H9 (cell line): ENCODE results near the gene NFIX. TPM values are rescaled to one million over a fixed set of nuclear protein-coding genes. Genes with fewer than 3 reads are reported as not detected.

Experiments
- DNase-seq: peaks from one replicate; pipeline ENCODE4 v3.0.0-alpha.2; 2017
- H2AFZ ChIP-seq: one replicate; pipeline ENCODE4 v1.6.1; 2013; ENCODE audit warnings: mild to moderate bottlenecking, low read length, control low read depth, moderate library complexity
- H2AK5ac ChIP-seq: 2 replicates; pipeline ENCODE4 v1.6.1; 2013; ENCODE audit warnings: low read length, control low read depth, mixed read lengths; ENCODE audit not compliant: insufficient read length
- H2BK120ac ChIP-seq: one replicate; pipeline ENCODE4 v1.6.1; 2013; ENCODE audit warnings: low read depth, mild to moderate bottlenecking, low read length, control low read depth, inconsistent platforms; ENCODE audit not compliant: poor library complexity, severe bottlenecking
- H2BK12ac ChIP-seq: 2 replicates; pipeline ENCODE4 v1.6.1; 2013; ENCODE audit warnings: low read length, control low read depth, mixed read lengths, low read depth; ENCODE audit not compliant: insufficient read length
- H2BK15ac ChIP-seq: 2 replicates; pipeline ENCODE4 v1.6.1; 2013; ENCODE audit warnings: low read depth, low read length, control low read depth
- H2BK20ac ChIP-seq: one replicate; pipeline ENCODE4 v1.6.1; 2013; ENCODE audit warnings: low read depth, mild to moderate bottlenecking, low read length, control low read depth, inconsistent platforms; ENCODE audit not compliant: poor library complexity, severe bottlenecking
- H2BK5ac ChIP-seq: 2 replicates; pipeline ENCODE4 v1.6.1; 2013; ENCODE audit warnings: low read length, control low read depth, mixed read lengths; ENCODE audit not compliant: insufficient read length
- H3K14ac ChIP-seq: 2 replicates; pipeline ENCODE4 v1.6.1; 2013; ENCODE audit warnings: low read length, control low read depth; ENCODE audit not compliant: insufficient read depth
- H3K18ac ChIP-seq: 2 replicates; pipeline ENCODE4 v1.6.1; 2013; ENCODE audit warnings: low read depth, mild to moderate bottlenecking, mixed read lengths, low read length, control low read depth; ENCODE audit not compliant: insufficient read length
- H3K23ac ChIP-seq: 2 replicates; pipeline ENCODE4 v1.6.1; 2013; ENCODE audit warnings: low read length, control low read depth, mixed read lengths, low read depth; ENCODE audit not compliant: insufficient read length
- H3K23me2 ChIP-seq: 2 replicates; pipeline ENCODE4 v1.6.1; 2013; ENCODE audit warnings: low read depth, mild to moderate bottlenecking, mixed read lengths, low read length, control low read depth; ENCODE audit not compliant: insufficient read length, poor library complexity, severe bottlenecking
- H3K27ac ChIP-seq: 2 replicates; pipeline ENCODE4 v1.5.1; 2013; ENCODE audit warnings: low read length, control low read depth, mixed read lengths, low read depth; ENCODE audit not compliant: insufficient read length
- H3K27me3 ChIP-seq: 2 replicates; pipeline ENCODE4 v1.6.1; 2013; ENCODE audit warnings: low read length, control low read depth, inconsistent platforms; ENCODE audit not compliant: insufficient read depth
- H3K4ac ChIP-seq: 2 replicates; pipeline ENCODE4 v1.6.1; 2013; ENCODE audit warnings: low read depth, mild to moderate bottlenecking, control low read depth, inconsistent platforms, low read length, moderate library complexity
- H3K4me1 ChIP-seq: 2 replicates; pipeline ENCODE4 v1.6.1; 2013; ENCODE audit warnings: low read length, control low read depth, inconsistent platforms; ENCODE audit not compliant: insufficient read depth
- H3K4me2 ChIP-seq: 2 replicates; pipeline ENCODE4 v1.6.1; 2013; ENCODE audit warnings: low read length, control low read depth, mixed read lengths; ENCODE audit not compliant: insufficient read length, insufficient read depth
- H3K56ac ChIP-seq: 2 replicates; pipeline ENCODE4 v1.6.1; 2013; ENCODE audit warnings: low read depth, mild to moderate bottlenecking, mixed read lengths, low read length, control low read depth; ENCODE audit not compliant: insufficient read length
- H3K79me1 ChIP-seq: 2 replicates; pipeline ENCODE4 v1.6.1; 2013; ENCODE audit warnings: low read depth, mild to moderate bottlenecking, moderate library complexity, low read length, control low read depth, inconsistent platforms; ENCODE audit not compliant: insufficient read depth, poor library complexity, severe bottlenecking
- H3K79me2 ChIP-seq: 2 replicates; pipeline ENCODE4 v1.6.1; 2013; ENCODE audit warnings: low read length, control low read depth, inconsistent platforms; ENCODE audit not compliant: insufficient read depth
- H3K9ac ChIP-seq: 2 replicates; pipeline ENCODE4 v1.6.1; 2013; ENCODE audit warnings: low read length, control low read depth, mixed read lengths; ENCODE audit not compliant: insufficient read length; ENCODE audit errors: extremely low read depth
- H3K9me3 ChIP-seq: one replicate; pipeline ENCODE4 v1.6.1; 2013; ENCODE audit warnings: low read depth, low read length, inconsistent platforms; ENCODE audit not compliant: control insufficient read depth
- H3T11ph ChIP-seq: one replicate; pipeline ENCODE4 v1.6.1; 2013; ENCODE audit warnings: mild to moderate bottlenecking, low read length, control low read depth, inconsistent platforms
- H4K20me1 ChIP-seq: one replicate; pipeline ENCODE4 v1.6.1; 2013; ENCODE audit not compliant: control insufficient read depth, insufficient read length, insufficient read depth
- H4K5ac ChIP-seq: 2 replicates; pipeline ENCODE4 v1.6.1; 2013; ENCODE audit warnings: low read depth, mild to moderate bottlenecking, mixed read lengths, low read length, control low read depth; ENCODE audit not compliant: insufficient read length
- H4K8ac ChIP-seq: replicated peaks from 2 replicates; pipeline ENCODE4 v1.6.1; 2013; ENCODE audit warnings: low read length, control low read depth, mixed read lengths, low read depth; ENCODE audit not compliant: insufficient read length
- H4K91ac ChIP-seq: 2 replicates; pipeline ENCODE4 v1.6.1; 2013; ENCODE audit warnings: low read depth, mild to moderate bottlenecking, moderate library complexity, mixed read lengths, low read length, control low read depth; ENCODE audit not compliant: insufficient read length
- H3K27ac Mint-ChIP-seq, 3 experiments: 2 replicates in 2 of 3; 3 replicates in 1 of 3; pipeline ENCODE4 v1.8.0; 2020 to 2021; ENCODE audit warnings: mixed read lengths in 3 of 3, mild to moderate bottlenecking in 1 of 3, moderate library complexity in 1 of 3
- H3K27me3 Mint-ChIP-seq: 2 replicates; pipeline ENCODE4 v1.8.0; 2021; ENCODE audit warnings: low read depth, mild to moderate bottlenecking, moderate library complexity, mixed read lengths
- H3K36me3 Mint-ChIP-seq, 3 experiments: 2 replicates in 2 of 3; 3 replicates in 1 of 3; pipeline ENCODE4 v1.8.0; 2020 to 2021; ENCODE audit warnings: low read depth in 3 of 3, mixed read lengths in 3 of 3; ENCODE audit not compliant: insufficient read depth in 1 of 3
- H3K4me1 Mint-ChIP-seq, 2 experiments: 2 replicates each; pipeline ENCODE4 v1.8.0; 2020; ENCODE audit warnings: mixed read lengths in 2 of 2
- H3K4me3 Mint-ChIP-seq, 2 experiments: 2 replicates in 1 of 2; 3 replicates in 1 of 2; pipeline ENCODE4 v1.8.0; 2020 to 2021; ENCODE audit warnings: mild to moderate bottlenecking in 2 of 2, mixed read lengths in 2 of 2, moderate library complexity in 1 of 2
- H3K9me3 Mint-ChIP-seq, 2 experiments: 2 replicates in 1 of 2; 3 replicates in 1 of 2; pipeline ENCODE4 v1.8.0; 2020; ENCODE audit warnings: mild to moderate bottlenecking in 2 of 2, mixed read lengths in 2 of 2, moderate library complexity in 1 of 2
- CTCF ChIP-seq: fragments of 200-600 bp; sonication (generic); conservative IDR thresholded peaks from 3 replicates; pipeline ENCODE4 v1.8.0; 2021; ENCODE audit warnings: antibody characterized with exemption, mild to moderate bottlenecking
- WGBS: extraction: QIAGEN DNeasy Blood & Tissue Kit; methylation state at CpG from one replicate; pipeline ENCODE4 v1.1.7; 2013; ENCODE audit warnings: missing lambda C conversion rate, low lambda C conversion rate, mixed read lengths; ENCODE audit not compliant: insufficient read length; ENCODE audit errors: extremely low coverage; 5-methylcytosine and 5-hydroxymethylcytosine counted together
- total RNA-seq: library from RNA; stranded (reverse); gene quantifications from 2 replicates; pipeline ENCODE4 v1.2.1, GENCODE V29; 2021

NFIX gene
- total RNA-seq, 1 experiment from 2014 or later: 0.31 TPM

DNA sequence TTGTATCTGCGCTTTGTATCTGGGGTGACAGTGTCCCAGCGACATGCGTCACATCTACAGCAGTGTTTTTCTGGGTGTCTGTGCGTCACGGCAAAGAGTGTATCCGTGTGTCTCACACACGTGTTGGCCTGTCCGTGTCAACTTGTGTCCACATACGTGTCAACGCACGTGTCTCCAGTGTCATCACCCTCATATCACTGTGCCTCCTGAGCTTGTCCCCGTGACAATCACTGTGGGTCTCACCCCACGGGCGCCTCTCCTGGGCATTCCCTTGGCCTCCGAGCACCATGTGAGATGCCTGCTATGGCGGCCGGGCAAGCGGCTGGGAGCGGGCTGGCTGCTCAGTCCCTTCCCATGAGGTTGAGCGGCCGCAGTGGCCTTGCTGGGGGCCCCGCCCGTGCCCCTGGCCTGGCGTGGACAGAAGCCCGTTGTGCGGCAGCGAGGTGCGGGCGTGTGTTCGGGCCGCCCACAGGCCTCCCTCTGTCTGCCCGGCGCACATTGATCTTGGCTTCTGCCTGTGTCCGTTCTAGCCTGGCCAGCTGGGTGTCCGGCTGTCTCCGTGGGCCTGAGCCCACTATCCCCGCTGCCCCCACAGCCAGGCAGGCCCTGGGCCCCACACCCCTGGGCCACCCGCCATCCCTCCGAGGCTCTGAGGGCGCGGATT lies 6.4 kb downstream of the NFIX start:
- H4K20me1 ChIP-seq: peaks cover 2% of the 10 kb centered on the region
- H4K91ac ChIP-seq: no peak overlapping the region
- no peaks in the 10 kb centered on the region for H3K23me2 ChIP-seq
- H3K18ac ChIP-seq: no peak overlapping the region
- no peak overlapping the region for H3K9ac ChIP-seq
- H3T11ph ChIP-seq: no peak overlapping the region
- H3K4me3 Mint-ChIP-seq: no peak overlapping the region
- no peak overlapping the region for H4K5ac ChIP-seq
- WGBS: no CpG with 5 or more reads among the region's 41 CpGs
- no peak overlapping the region for H2BK120ac ChIP-seq
- DNase-seq: no peak
- no peak overlapping the region for H2BK15ac ChIP-seq
- no peaks in the 10 kb centered on the region for H3K9me3 ChIP-seq
- H3K27me3 Mint-ChIP-seq: peaks cover 97% of the 10 kb centered on the region
- H4K8ac ChIP-seq: no peak overlapping the region
- H3K4me1 Mint-ChIP-seq: no peaks in the 10 kb centered on the region
- H3K14ac ChIP-seq: no peak overlapping the region
- no peak overlapping the region for H3K4ac ChIP-seq
- H3K4me2 ChIP-seq: no peak overlapping the region
- no peaks in the 10 kb centered on the region for H3K4me1 ChIP-seq
- no peaks in the 10 kb centered on the region for H3K9me3 Mint-ChIP-seq
- H2AK5ac ChIP-seq: no peak overlapping the region
- H3K79me1 ChIP-seq: no peaks in the 10 kb centered on the region
- no peak overlapping the region for H2BK5ac ChIP-seq
- no peak overlapping the region for H2BK12ac ChIP-seq
- TF ChIP-seq CTCF: no peak
- no peak overlapping the region for H2BK20ac ChIP-seq
- H3K56ac ChIP-seq: no peak overlapping the region
- H3K27me3 ChIP-seq: peaks cover 36% of the 10 kb centered on the region
- no peak overlapping the region for H3K27ac ChIP-seq
- no peaks in the 10 kb centered on the region for H3K36me3 Mint-ChIP-seq
- no peak overlapping the region for H2AFZ ChIP-seq
- no peak overlapping the region; a peak in 1 of 7 replicates for H3K27ac Mint-ChIP-seq
- no peaks in the 10 kb centered on the region for H3K79me2 ChIP-seq
- no peak overlapping the region for H3K23ac ChIP-seq
